GM12878 (cell line): Measurements from ENCODE around the gene COX18.

Experiments used
- ATF7 ChIP-seq: fragments of 450-650 bp; IDR thresholded peaks from 2 replicates; pipeline ENCODE4 v1.6.1; 2016; ENCODE audit warnings: low read depth, mild to moderate bottlenecking
- CTCF ChIP-seq, 3 experiments: IDR thresholded peaks in 2 of 3; conservative IDR thresholded peaks in 1 of 3; 2 replicates each; pipeline ENCODE4 v1.5.1; 2011; ENCODE audit warnings: low read depth in 3 of 3, low read length in 3 of 3, mild to moderate bottlenecking in 3 of 3, control low read depth in 2 of 3, moderate library complexity in 2 of 3, inconsistent platforms in 1 of 3, mixed read lengths in 1 of 3; ENCODE audit not compliant: control insufficient read depth in 2 of 3, insufficient read depth in 1 of 3; ENCODE audit errors: extremely low read depth in 1 of 3
- EGR1 ChIP-seq, 2 experiments: IDR thresholded peaks; 1 replicate in 1 of 2; 2 replicates in 1 of 2; pipeline ENCODE4 v1.6.1; 2011 to 2012; ENCODE audit warnings: low read depth in 2 of 2, low read length in 2 of 2, borderline replicate concordance in 1 of 2, mild to moderate bottlenecking in 1 of 2, moderate library complexity in 1 of 2
- EZH2 ChIP-seq: IDR thresholded peaks from 2 replicates; pipeline ENCODE4 v1.6.1; 2012; ENCODE audit warnings: low read depth, mild to moderate bottlenecking, control low read depth, inconsistent platforms, low read length, borderline replicate concordance; ENCODE audit not compliant: control insufficient read depth
- FOXM1 ChIP-seq: IDR thresholded peaks from 2 replicates; pipeline ENCODE4 v1.6.1; 2012; ENCODE audit warnings: low read depth, mild to moderate bottlenecking, inconsistent platforms, low read length, moderate library complexity
- PBX3 ChIP-seq: IDR thresholded peaks from 2 replicates; pipeline ENCODE4 v1.6.1; 2011; ENCODE audit warnings: mild to moderate bottlenecking, low read depth, low read length, moderate library complexity; ENCODE audit not compliant: insufficient replicate concordance
- POLR2A ChIP-seq: IDR thresholded peaks from 2 replicates; pipeline ENCODE4 v1.6.1; 2011; ENCODE audit warnings: low read depth, mild to moderate bottlenecking, low read length
- POLR2AphosphoS5 ChIP-seq: IDR thresholded peaks from 2 replicates; pipeline ENCODE4 v1.6.1; 2011; ENCODE audit warnings: mild to moderate bottlenecking, low read length, inconsistent platforms
- SUZ12 ChIP-seq: fragments of 200-600 bp; sonication (generic); IDR thresholded peaks from one replicate; pipeline ENCODE4 v1.6.1; 2018; ENCODE audit warnings: antibody characterized with exemption, mild to moderate bottlenecking; ENCODE audit not compliant: unreplicated experiment
- TCF7 ChIP-seq: IDR thresholded peaks from 2 replicates; pipeline ENCODE4 v1.6.1; 2014; ENCODE audit warnings: antibody characterized with exemption, borderline replicate concordance

DNA sequence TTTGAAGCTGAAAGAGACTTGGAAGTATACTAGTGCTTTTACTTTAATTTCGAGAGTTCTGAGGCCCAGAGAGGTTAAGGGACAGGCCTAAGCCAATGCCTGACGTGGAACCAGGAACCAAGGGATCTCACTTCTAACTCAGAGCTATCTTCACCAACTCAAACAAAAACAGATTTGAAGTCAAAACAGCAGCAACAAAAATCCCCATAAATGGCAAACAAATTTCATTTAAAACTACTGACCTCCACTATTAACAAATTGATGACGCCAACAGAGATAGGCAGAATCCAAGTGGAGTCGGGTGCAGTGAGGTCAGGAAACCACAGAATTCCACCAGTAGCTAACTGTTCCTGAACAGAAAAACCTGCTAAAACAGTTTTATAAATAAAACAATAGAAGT is 5.0 kb downstream of the COX18 start:
- TF ChIP-seq CTCF (IDR thresholded peaks at IDR 0.05 in 2 of 3, conservative IDR thresholded peaks at IDR 0.05 in 1 of 3; ENCODE audit: control insufficient read depth in 2 of 3, extremely low read depth in 1 of 3, insufficient read depth in 1 of 3, low read depth in 3 of 3, low read length in 3 of 3) = no peak
- TF ChIP-seq SUZ12 = no peak
- no peak for TF ChIP-seq FOXM1
- TF ChIP-seq POLR2A = no peak
- TF ChIP-seq TCF7 = no peak
- TF ChIP-seq EGR1 (IDR thresholded peaks at IDR 0.05; ENCODE audit: borderline replicate concordance in 1 of 2, low read depth in 2 of 2, low read length in 2 of 2) = no peak
- no peak for TF ChIP-seq ATF7
- TF ChIP-seq POLR2AphosphoS5 = no peak
- no peak for TF ChIP-seq PBX3
- no peak for TF ChIP-seq EZH2
